Kidney epithelial cell (primary cell): ENCODE results near the gene FAM13A. TPM values are rescaled to one million over a fixed set of nuclear protein-coding genes. Genes with fewer than 3 reads are reported as not detected.

Source experiments
- DNase-seq: peaks from one replicate; pipeline ENCODE4 v3.0.0-alpha.2; 2010; ENCODE audit warnings: low read depth
- H3K27me3 ChIP-seq: 2 replicates; pipeline ENCODE4 v1.6.0; 2011; ENCODE audit warnings: low read length; ENCODE audit not compliant: control insufficient read depth, insufficient read depth
- H3K36me3 ChIP-seq: 2 replicates; pipeline ENCODE4 v1.5.1; 2011; ENCODE audit warnings: low read length; ENCODE audit not compliant: control insufficient read depth, insufficient read depth
- H3K4me3 ChIP-seq: 2 replicates; pipeline ENCODE4 v1.5.1; 2011; ENCODE audit warnings: low read depth, mild to moderate bottlenecking, control low read depth, low read length
- CTCF ChIP-seq: IDR thresholded peaks from 2 replicates; pipeline ENCODE4 v1.5.1; 2011; ENCODE audit warnings: mild to moderate bottlenecking, moderate library complexity, low read length, control low read depth, inconsistent platforms; ENCODE audit not compliant: insufficient read depth, poor library complexity, severe bottlenecking
- total RNA-seq: library from RNA; depleted of rRNA; stranded (reverse); fragments of >200 nt; gene quantifications from 2 replicates; pipeline ENCODE4 v1.2.3, GENCODE V29; 2015

The FAM13A gene
- total RNA-seq, 1 donor from 2014 or later = 3.4 TPM

DNA sequence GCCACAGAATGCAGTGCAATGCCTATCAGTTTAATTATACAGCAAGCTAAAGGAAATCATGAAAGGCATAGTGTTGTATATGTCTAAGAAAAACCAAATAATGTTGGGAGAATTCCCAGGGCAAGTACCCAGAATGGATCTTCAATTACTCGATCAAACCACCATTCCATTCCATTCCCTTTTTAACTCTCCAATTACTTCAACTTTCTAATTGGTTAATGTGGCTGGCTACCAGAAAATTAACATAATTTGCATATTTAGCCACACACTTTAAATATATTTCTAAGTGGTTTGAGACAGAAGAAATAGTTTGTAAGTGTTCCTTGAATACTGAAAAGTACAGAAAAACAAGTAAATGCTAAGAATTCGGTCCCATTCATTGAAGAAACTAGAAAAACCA, 247.9 kb downstream of the FAM13A start:
- TF ChIP-seq CTCF = no peak
- DNase-seq = no peak
- no peaks in the 10 kb centered on the region for H3K36me3 ChIP-seq
- no peaks in the 10 kb centered on the region for H3K27me3 ChIP-seq
- no peak overlapping the region for H3K4me3 ChIP-seq

GRCh38 chr4:88807499-88807898, 249.5 kb downstream of the FAM13A start:
- peak; percentile 4 for DNase-seq
- H3K27me3 ChIP-seq = no peaks in the 10 kb centered on the region
- H3K36me3 ChIP-seq = no peaks in the 10 kb centered on the region
- no peak for TF ChIP-seq CTCF
- no peak overlapping the region for H3K4me3 ChIP-seq

DNA sequence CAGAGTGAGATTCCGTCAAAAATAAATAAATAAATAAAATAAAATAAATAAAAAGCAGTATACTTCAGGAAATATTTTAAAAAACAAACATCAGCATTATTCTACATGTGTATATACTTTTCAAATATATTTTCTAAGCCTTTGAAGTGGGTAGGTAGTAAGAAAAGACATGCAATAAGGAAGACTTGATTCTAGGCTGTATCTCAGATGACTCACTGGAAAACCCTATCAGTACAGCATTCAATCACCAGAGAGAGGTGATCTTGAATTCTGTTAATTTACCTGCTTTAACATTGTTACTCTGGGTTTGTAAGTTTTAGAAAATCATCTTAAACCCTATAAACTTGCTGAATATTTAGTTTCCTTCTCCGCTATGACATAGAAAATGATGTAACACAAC, 252.8 kb downstream of the FAM13A start:
- Histone ChIP-seq H3K27me3 (no peaks in the 10 kb centered on the region), H3K36me3 (no peaks in the 10 kb centered on the region), H3K4me3 (no peak overlapping the region)
- no peak for TF ChIP-seq CTCF
- no peak for DNase-seq

DNA sequence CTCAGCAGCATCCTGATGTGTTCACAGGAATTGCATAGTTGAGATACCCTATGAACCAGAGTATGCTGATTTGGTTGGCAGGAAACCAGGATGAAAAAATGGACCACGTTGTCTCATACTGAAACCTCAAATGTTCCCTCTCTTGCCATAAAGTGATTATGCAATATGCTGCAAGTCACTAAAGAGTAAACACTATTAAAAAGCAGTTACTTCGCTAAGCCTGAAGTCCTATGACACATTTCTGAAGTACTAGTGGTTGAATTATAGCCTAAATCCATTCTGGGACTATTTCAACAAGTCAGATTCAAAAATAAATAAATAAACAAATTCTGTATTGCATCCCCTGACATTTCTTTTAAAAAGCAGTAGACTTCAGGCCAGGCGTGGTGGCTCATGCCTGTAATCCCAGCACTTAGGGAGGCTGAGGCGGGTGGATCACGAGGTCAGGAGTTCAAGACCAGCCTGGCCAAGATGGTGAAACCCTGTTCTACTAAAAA, 253.3 kb downstream of the FAM13A start:
- Histone ChIP-seq H3K4me3 (no peak overlapping the region), H3K36me3 (no peaks in the 10 kb centered on the region), H3K27me3 (no peaks in the 10 kb centered on the region)
- TF ChIP-seq CTCF = no peak
- peak; percentile 68 for DNase-seq

GRCh38 chr4:88802585-88803286, 254.2 kb downstream of the FAM13A start:
- TF ChIP-seq CTCF = no peak
- Histone ChIP-seq H3K27me3 (no peaks in the 10 kb centered on the region), H3K36me3 (no peaks in the 10 kb centered on the region), H3K4me3 (no peak overlapping the region)
- no peak for DNase-seq

DNA sequence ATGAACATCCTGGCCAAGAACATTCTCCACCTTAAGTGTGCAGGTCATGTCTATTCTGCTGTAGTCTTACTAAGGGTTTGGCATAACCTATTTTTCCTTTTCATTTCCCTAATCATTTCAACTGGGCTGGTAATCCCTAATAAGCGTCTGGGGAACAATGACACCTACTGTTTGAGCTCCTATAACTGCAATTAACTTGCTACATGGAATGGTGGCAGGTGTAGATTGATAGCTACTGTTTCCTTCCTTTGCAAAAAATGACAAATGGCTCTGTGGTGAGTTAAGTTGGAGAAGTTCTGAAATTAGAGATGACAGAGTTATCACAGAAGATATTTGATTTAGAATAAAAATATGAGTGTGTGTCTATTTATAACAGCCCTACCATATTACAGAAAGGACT, 254.8 kb downstream of the FAM13A start:
- no peaks in the 10 kb centered on the region for H3K36me3 ChIP-seq
- H3K27me3 ChIP-seq = no peaks in the 10 kb centered on the region
- no peak for TF ChIP-seq CTCF
- no peak overlapping the region for H3K4me3 ChIP-seq
- DNase-seq = no peak
